ENCODE results near the gene LRRFIP2. TPM values are rescaled to one million over a fixed set of nuclear protein-coding genes. Genes with fewer than 3 reads are reported as not detected.

The LRRFIP2 gene
- polyA plus RNA-seq, 3 donors: 37.6 to 43.2 (median 39.8) TPM

- DNase-seq (ENCODE audit: extremely low read depth in 1 of 11, low read depth in 9 of 11, low spot score in 4 of 11): no peak
Observed at GRCh38 chr3:37016903-37017302, 157.5 kb downstream of the LRRFIP2 start.

- DNase-seq (ENCODE audit: extremely low read depth in 1 of 11, low read depth in 9 of 11, low spot score in 4 of 11): no peak
Observed at GRCh38 chr3:37015642-37016041, 158.7 kb downstream of the LRRFIP2 start.

- no peak for DNase-seq (ENCODE audit: extremely low read depth in 1 of 11, low read depth in 9 of 11, low spot score in 4 of 11)
Observed at GRCh38 chr3:37014620-37015019, 159.8 kb downstream of the LRRFIP2 start.

Other genes starting within 250 kb of the LRRFIP2 start
- 10 to 100 TPM in 1 of 3 donors, 1 to 10 TPM in 2; 6.6 to 10.4 (median 8.8) TPM for gene TRANK1, start 229.5 kb downstream of the LRRFIP2 start, polyA plus RNA-seq (ENCODE audit: insufficient read length in 3 of 3)
- gene EPM2AIP1, start 181.5 kb downstream of the LRRFIP2 start, polyA plus RNA-seq (ENCODE audit: insufficient read length in 3 of 3): 10 to 100 TPM; 51.0 to 62.6 (median 58.0) TPM
- 10 to 100 TPM; 50.2 to 54.6 (median 50.9) TPM for gene MLH1, start 181.1 kb downstream of the LRRFIP2 start, polyA plus RNA-seq (ENCODE audit: insufficient read length in 3 of 3)
- gene GOLGA4, start 68.7 kb upstream of the LRRFIP2 start, polyA plus RNA-seq (ENCODE audit: insufficient read length in 3 of 3): 10 to 100 TPM; 72.1 to 82.3 (median 81.1) TPM

Data from renal cortex interstitium (tissue), 11 donors.